ENCODE results near the gene CDC14B. TPM values are rescaled to one million over a fixed set of nuclear protein-coding genes. Genes with fewer than 3 reads are reported as not detected.
"Not testable (repeated sequence)": the region's sequence is repeated elsewhere in the genome, so short reads cannot be mapped to it uniquely, and the experiment has no call there.

Gene CDC14B
- 27.8 TPM for total RNA-seq
- polyA plus RNA-seq: 11.7 TPM

GRCh38 chr9:96619491-96620180 lies at the start of gene CDC14B:
Gene CDC14B (minus strand): TSS chr9:96619843. CDS start chr9:96619378, 465 bp downstream.
- WGBS: under 1% methylated on average over 66 of the region's 66 CpGs
- H3K4me1 ChIP-seq (ENCODE audit: insufficient read depth): no peaks in the 10 kb centered on the region
- peak within 1 kb of the TSS; percentile 96 for H3K4me3 ChIP-seq (ENCODE audit: low read depth, low read length)
- peak within 1 kb of the TSS; percentile 89 for H3K27ac ChIP-seq (ENCODE audit: low read depth)
- H3K36me3 ChIP-seq (ENCODE audit: insufficient read depth): no peaks in the 10 kb centered on the region
- peak; percentile 83 for DNase-seq (ENCODE audit: extremely low spot score)

- DNase-seq (ENCODE audit: extremely low spot score): no peak
- no peaks in the 10 kb centered on the region for H3K4me1 ChIP-seq (ENCODE audit: insufficient read depth)
- no peak overlapping the region for H3K4me3 ChIP-seq (ENCODE audit: low read depth, low read length)
- 93% methylated on average over 20 of the region's 20 CpGs for WGBS
- H3K36me3 ChIP-seq (ENCODE audit: insufficient read depth): no peaks in the 10 kb centered on the region
- H3K27ac ChIP-seq (ENCODE audit: low read depth): no peak overlapping the region
Observed at GRCh38 chr9:96668868-96669534, 49.4 kb upstream of the CDC14B start.

GRCh38 chr9:96667363-96667728 lies 47.7 kb upstream of the CDC14B start:
- H3K36me3 ChIP-seq (ENCODE audit: insufficient read depth): no peaks in the 10 kb centered on the region
- WGBS: 86% methylated on average over 2 of the region's 2 CpGs
- DNase-seq (ENCODE audit: extremely low spot score): no peak

GRCh38 chr9:96666653-96667362 lies 47.2 kb upstream of the CDC14B start:
- 75% methylated on average over 15 of the region's 15 CpGs for WGBS
- H3K36me3 ChIP-seq (ENCODE audit: insufficient read depth); H3K4me1 ChIP-seq (ENCODE audit: insufficient read depth); DNase-seq (ENCODE audit: extremely low spot score); H3K4me3 ChIP-seq (ENCODE audit: low read depth, low read length); H3K27ac ChIP-seq (ENCODE audit: low read depth): not testable (repeated sequence)

More at GRCh38 chr9:96667363-96667728, 47.7 kb upstream of the CDC14B start:
- no peak overlapping the region for H3K27ac ChIP-seq (ENCODE audit: low read depth)
- H3K4me1 ChIP-seq (ENCODE audit: insufficient read depth): no peaks in the 10 kb centered on the region
- H3K4me3 ChIP-seq (ENCODE audit: low read depth, low read length): no peak overlapping the region

GRCh38 chr9:96665789-96666188 lies 46.1 kb upstream of the CDC14B start:
- no peak for DNase-seq (ENCODE audit: extremely low spot score)

GRCh38 chr9:96663506-96664120 lies 44.0 kb upstream of the CDC14B start:
- no peak overlapping the region for H3K4me3 ChIP-seq (ENCODE audit: low read depth, low read length)
- H3K27ac ChIP-seq (ENCODE audit: low read depth): no peak overlapping the region
- DNase-seq (ENCODE audit: extremely low spot score): no peak
- no peaks in the 10 kb centered on the region for H3K36me3 ChIP-seq (ENCODE audit: insufficient read depth)
- 88% methylated on average over 20 of the region's 20 CpGs for WGBS
- H3K4me1 ChIP-seq (ENCODE audit: insufficient read depth): no peaks in the 10 kb centered on the region

More at GRCh38 chr9:96665789-96666188, 46.1 kb upstream of the CDC14B start:
- WGBS: 84% methylated on average over 6 of the region's 6 CpGs
- Histone ChIP-seq H3K4me1 (ENCODE audit: insufficient read depth) (no peaks in the 10 kb centered on the region), H3K4me3 (ENCODE audit: low read depth, low read length) (no peak overlapping the region), H3K36me3 (ENCODE audit: insufficient read depth) (no peaks in the 10 kb centered on the region), H3K27ac (ENCODE audit: low read depth) (no peak overlapping the region)

GRCh38 chr9:96661711-96662110 lies 42.1 kb upstream of the CDC14B start:
- Histone ChIP-seq H3K4me3 (ENCODE audit: low read depth, low read length) (no peak overlapping the region), H3K36me3 (ENCODE audit: insufficient read depth) (no peaks in the 10 kb centered on the region), H3K4me1 (ENCODE audit: insufficient read depth) (no peaks in the 10 kb centered on the region), H3K27ac (ENCODE audit: low read depth) (no peak overlapping the region)
- no peak for DNase-seq (ENCODE audit: extremely low spot score)
- 81% methylated on average over 4 of the region's 4 CpGs for WGBS

GRCh38 chr9:96660692-96661248 lies 41.1 kb upstream of the CDC14B start:
- DNase-seq (ENCODE audit: extremely low spot score): no peak
- Histone ChIP-seq H3K4me3 (ENCODE audit: low read depth, low read length) (no peak overlapping the region), H3K27ac (ENCODE audit: low read depth) (no peak overlapping the region), H3K36me3 (ENCODE audit: insufficient read depth) (no peaks in the 10 kb centered on the region), H3K4me1 (ENCODE audit: insufficient read depth) (no peaks in the 10 kb centered on the region)
- 86% methylated on average over 7 of the region's 7 CpGs for WGBS

- no peaks in the 10 kb centered on the region for H3K4me1 ChIP-seq (ENCODE audit: insufficient read depth)
- DNase-seq (ENCODE audit: extremely low spot score): no peak
- WGBS: 3% methylated on average over 57 of the region's 57 CpGs
- peak within 1 kb of the TSS; percentile 96 for H3K27ac ChIP-seq (ENCODE audit: low read depth)
- peak within 1 kb of the TSS; percentile 68 for H3K4me3 ChIP-seq (ENCODE audit: low read depth, low read length)
- no peaks in the 10 kb centered on the region for H3K36me3 ChIP-seq (ENCODE audit: insufficient read depth)
Observed at GRCh38 chr9:96655198-96655851, 35.7 kb upstream of the CDC14B start, which contains the start of gene PRXL2C. Gene PRXL2C (minus strand): TSS chr9:96655317. CDS start chr9:96655281, 36 bp downstream.

- no peaks in the 10 kb centered on the region for H3K36me3 ChIP-seq (ENCODE audit: insufficient read depth)
- peak; percentile 65 for DNase-seq (ENCODE audit: extremely low spot score)
- peak overlapping the region; percentile 68 for H3K4me3 ChIP-seq (ENCODE audit: low read depth, low read length)
- WGBS: under 1% methylated on average over 74 of the region's 74 CpGs
- no peaks in the 10 kb centered on the region for H3K4me1 ChIP-seq (ENCODE audit: insufficient read depth)
- peak overlapping the region; percentile 96 for H3K27ac ChIP-seq (ENCODE audit: low read depth)
Observed at GRCh38 chr9:96654450-96655197, 35.0 kb upstream of the CDC14B start.

GRCh38 chr9:96651626-96652025 lies 32.0 kb upstream of the CDC14B start:
- no peak overlapping the region for H3K4me3 ChIP-seq (ENCODE audit: low read depth, low read length)
- H3K27ac ChIP-seq (ENCODE audit: low read depth): no peak overlapping the region
- H3K4me1 ChIP-seq (ENCODE audit: insufficient read depth): no peaks in the 10 kb centered on the region
- DNase-seq (ENCODE audit: extremely low spot score): no peak
- H3K36me3 ChIP-seq (ENCODE audit: insufficient read depth): no peaks in the 10 kb centered on the region

GRCh38 chr9:96649620-96650324 lies 30.1 kb upstream of the CDC14B start:
- Histone ChIP-seq H3K27ac (ENCODE audit: low read depth) (no peak overlapping the region), H3K36me3 (ENCODE audit: insufficient read depth) (no peaks in the 10 kb centered on the region), H3K4me1 (ENCODE audit: insufficient read depth) (no peaks in the 10 kb centered on the region), H3K4me3 (ENCODE audit: low read depth, low read length) (no peak overlapping the region)
- no peak for DNase-seq (ENCODE audit: extremely low spot score)
- WGBS: 89% methylated on average over 1 of the region's 1 CpG

Measured in urinary bladder (tissue), 4 donors.